T-helper 17 cell (primary cell): ENCODE data around the gene FAM209A. TPM values are rescaled to one million over a fixed set of nuclear protein-coding genes. Genes with fewer than 3 reads are reported as not detected.
"Not testable (repeated sequence)": the region's sequence is repeated elsewhere in the genome, so short reads cannot be mapped to it uniquely, and the experiment has no call there.

Experiments
- ATAC-seq: fragments of 150-1000 bp; cut with Tn5 transposase; 2 replicates; pipeline ENCODE4 v1.10.0; 2021; ENCODE audit warnings: mild to moderate bottlenecking, moderate library complexity
- DNase-seq, 3 donors: peaks; one replicate each; pipeline versions ENCODE4 v3.0.0 to v3.0.0-alpha.2; 2020 to 2021
- H3K9me3 ChIP-seq: one replicate; pipeline ENCODE4 v1.7.0; 2013; ENCODE audit warnings: low read length, mild to moderate bottlenecking; ENCODE audit not compliant: control insufficient read depth, poor library complexity, severe bottlenecking
- H3K27ac Mint-ChIP-seq: one replicate; pipeline ENCODE4 v1.8.0; 2022; ENCODE audit warnings: mild to moderate bottlenecking, moderate library complexity, mixed read lengths
- H3K27me3 Mint-ChIP-seq: one replicate; pipeline ENCODE4 v1.8.0; 2022; ENCODE audit warnings: mixed read lengths
- H3K36me3 Mint-ChIP-seq: one replicate; pipeline ENCODE4 v1.8.0; 2022; ENCODE audit warnings: low read depth, mixed read lengths
- H3K4me1 Mint-ChIP-seq: one replicate; pipeline ENCODE4 v1.8.0; 2022; ENCODE audit warnings: mild to moderate bottlenecking, mixed read lengths
- H3K4me3 Mint-ChIP-seq: one replicate; pipeline ENCODE4 v1.8.0; 2022; ENCODE audit warnings: mild to moderate bottlenecking, moderate library complexity, mixed read lengths
- total RNA-seq, 4 donors: library from RNA in 2 of 4; stranded (reverse) in 2 of 4; gene quantifications; one replicate each; pipeline ENCODE4 v1.2.3 and lab custom pipeline; 2022 to 2026

The FAM209A gene
- total RNA-seq, 2 donors from 2014 or later: 3.8 to 6.7 TPM

DNA sequence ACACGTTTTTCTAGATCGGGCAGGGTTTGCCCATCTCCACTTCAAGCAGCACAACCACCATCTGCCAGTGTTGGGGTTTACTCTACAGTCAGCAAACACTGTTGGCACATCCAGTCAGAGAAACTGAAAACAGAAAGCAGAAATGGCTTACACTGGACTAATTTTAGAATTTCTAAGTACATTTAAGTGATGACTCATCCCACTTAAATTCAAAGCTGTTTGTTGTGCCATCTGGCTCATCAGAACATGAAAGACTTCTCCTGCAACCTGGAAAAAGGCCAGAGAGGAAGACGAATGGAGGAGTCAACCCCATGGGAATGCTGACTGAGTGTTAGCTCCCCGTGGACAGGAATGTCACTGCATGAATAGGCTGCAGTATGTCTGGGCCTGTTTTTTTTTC is 30.3 kb downstream of the FAM209A start:
- ATAC-seq: no peak
- no peaks in the 10 kb centered on the region for H3K9me3 ChIP-seq
- Mint-ChIP-seq H3K4me3 (no peak overlapping the region), H3K4me1 (peaks cover 5% of the 10 kb centered on the region), H3K27me3 (peaks cover 9% of the 10 kb centered on the region), H3K36me3 (no peaks in the 10 kb centered on the region), H3K27ac (no peak overlapping the region)
- DNase-seq: no peak

DNA sequence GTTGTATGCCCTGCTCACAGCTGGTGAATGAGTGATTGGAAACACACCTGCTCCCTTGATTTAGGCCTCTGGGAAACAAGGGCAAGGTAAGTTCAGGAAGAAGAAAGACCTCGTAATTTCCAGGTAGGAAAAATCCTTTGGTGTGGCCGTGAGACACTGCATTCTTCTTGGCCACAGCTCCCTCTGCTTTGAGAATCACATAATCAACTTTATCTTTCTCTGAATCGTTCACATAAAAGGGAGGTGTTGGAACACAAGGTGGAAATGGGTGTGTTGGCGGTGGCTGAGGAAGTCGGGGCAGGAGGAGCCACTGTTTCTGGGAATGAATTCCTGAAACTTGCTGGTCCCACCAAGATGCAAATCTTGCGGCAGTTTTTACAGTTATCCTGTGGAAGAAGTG is 34.4 kb downstream of the FAM209A start:
- H3K4me3 Mint-ChIP-seq: no peak overlapping the region

DNA sequence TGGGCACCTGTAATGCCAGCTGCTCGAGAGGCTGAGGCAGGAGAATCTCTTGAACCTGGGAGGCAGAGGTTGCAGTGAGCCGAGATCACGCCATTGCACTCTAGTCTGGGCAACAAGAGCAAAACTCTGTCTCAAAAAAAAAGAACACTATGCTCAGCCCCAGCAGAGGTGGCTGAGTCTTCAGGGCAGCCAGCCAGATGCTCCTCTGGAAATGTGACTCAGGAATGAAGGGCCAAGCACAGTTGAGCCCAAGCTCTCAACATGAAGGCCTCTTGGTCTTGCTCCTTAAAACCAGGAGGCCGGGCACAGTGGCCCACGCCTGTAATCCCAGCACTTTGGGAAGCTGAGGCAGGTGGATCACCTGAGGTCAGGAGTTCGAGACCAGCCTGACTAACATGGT is 40.0 kb downstream of the FAM209A start:
- not testable (repeated sequence) for H3K27ac Mint-ChIP-seq, H3K4me3 Mint-ChIP-seq, H3K27me3 Mint-ChIP-seq, H3K9me3 ChIP-seq, H3K36me3 Mint-ChIP-seq, ATAC-seq, H3K4me1 Mint-ChIP-seq, DNase-seq

More for the DNA sequence above, 34.4 kb downstream of the FAM209A start:
- H3K27ac Mint-ChIP-seq: no peak overlapping the region
- ATAC-seq (no peak), DNase-seq (no peak)
- H3K9me3 ChIP-seq: no peaks in the 10 kb centered on the region
- no peaks in the 10 kb centered on the region for H3K36me3 Mint-ChIP-seq
- H3K4me1 Mint-ChIP-seq: no peaks in the 10 kb centered on the region
- H3K27me3 Mint-ChIP-seq: peaks cover 4% of the 10 kb centered on the region

DNA sequence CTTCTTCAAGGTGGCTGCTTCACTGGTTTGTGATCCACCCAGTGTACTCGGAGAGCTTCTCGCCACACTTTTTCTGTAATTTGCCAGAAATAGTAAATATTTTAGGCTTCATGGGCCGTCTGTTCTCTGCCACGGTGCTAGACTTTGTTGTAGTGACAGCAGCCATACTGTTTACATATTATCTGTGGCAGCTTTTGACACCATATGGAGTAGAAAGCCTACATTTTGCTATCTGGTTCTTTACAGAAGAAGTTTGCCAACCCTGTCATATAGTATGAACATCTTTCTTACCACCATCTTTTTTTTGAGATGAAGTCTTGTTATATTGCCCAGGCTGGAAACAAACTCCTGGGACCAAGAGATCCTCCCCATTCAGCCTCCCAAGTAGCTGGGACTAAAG is 41.0 kb downstream of the FAM209A start:
- H3K4me1 Mint-ChIP-seq: no peaks in the 10 kb centered on the region
- H3K27ac Mint-ChIP-seq: no peak overlapping the region
- no peak for ATAC-seq
- no peak for DNase-seq
- no peaks in the 10 kb centered on the region for H3K36me3 Mint-ChIP-seq
- H3K27me3 Mint-ChIP-seq: peaks cover 12% of the 10 kb centered on the region
- H3K9me3 ChIP-seq: no peaks in the 10 kb centered on the region
- H3K4me3 Mint-ChIP-seq: no peak overlapping the region

DNA sequence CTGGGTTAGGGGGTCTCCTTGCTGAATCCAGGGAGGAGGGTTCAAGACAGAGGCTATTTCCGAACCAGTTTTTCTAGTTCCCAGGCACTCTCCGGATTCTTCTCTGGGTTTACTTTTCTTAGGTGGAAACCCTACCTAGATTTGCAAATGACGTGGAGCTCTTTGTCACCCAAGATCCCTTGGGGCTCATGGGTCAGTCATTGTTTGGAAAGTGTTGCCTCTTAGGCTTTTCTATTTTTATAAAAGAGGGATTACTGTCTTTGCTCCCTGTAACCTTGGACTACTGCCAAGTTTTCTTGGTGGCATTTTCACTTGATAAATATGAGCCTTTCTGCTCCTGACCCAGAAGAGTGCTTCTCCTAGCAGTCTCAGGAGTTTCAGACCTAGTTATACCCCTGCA is 42.1 kb downstream of the FAM209A start:
- no peak overlapping the region for H3K27ac Mint-ChIP-seq
- no peaks in the 10 kb centered on the region for H3K4me1 Mint-ChIP-seq
- no peaks in the 10 kb centered on the region for H3K9me3 ChIP-seq
- H3K27me3 Mint-ChIP-seq: peaks cover 14% of the 10 kb centered on the region
- no peaks in the 10 kb centered on the region for H3K36me3 Mint-ChIP-seq
- no peak overlapping the region for H3K4me3 Mint-ChIP-seq
- ATAC-seq: no peak
- no peak for DNase-seq

DNA sequence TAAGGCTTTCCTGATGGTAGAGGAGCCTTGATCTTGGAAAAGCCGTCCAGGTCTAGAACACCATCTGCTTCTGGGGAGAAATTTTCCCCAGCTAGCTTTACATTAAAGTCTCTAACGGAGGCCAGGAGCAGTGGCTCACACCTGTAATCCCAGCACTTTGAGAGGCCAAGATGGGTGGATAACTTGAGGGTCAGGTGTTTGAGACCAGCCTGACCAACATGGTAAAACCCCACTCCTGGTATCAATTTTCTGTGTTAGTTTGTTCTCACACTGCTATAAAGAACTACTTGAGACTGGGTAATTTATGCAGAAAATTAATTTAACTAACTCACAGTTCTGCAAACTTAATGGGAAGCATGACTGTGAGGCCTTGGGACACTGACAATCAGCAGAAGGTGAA is 46.3 kb downstream of the FAM209A start:
- peaks cover 40% of the 10 kb centered on the region for H3K27me3 Mint-ChIP-seq
- no peaks in the 10 kb centered on the region for H3K9me3 ChIP-seq
- ATAC-seq (no peak), DNase-seq (no peak)
- H3K4me1 Mint-ChIP-seq: peaks cover 5% of the 10 kb centered on the region
- no peak overlapping the region for H3K27ac Mint-ChIP-seq
- peaks cover 3% of the 10 kb centered on the region for H3K36me3 Mint-ChIP-seq
- H3K4me3 Mint-ChIP-seq: no peak overlapping the region

DNA sequence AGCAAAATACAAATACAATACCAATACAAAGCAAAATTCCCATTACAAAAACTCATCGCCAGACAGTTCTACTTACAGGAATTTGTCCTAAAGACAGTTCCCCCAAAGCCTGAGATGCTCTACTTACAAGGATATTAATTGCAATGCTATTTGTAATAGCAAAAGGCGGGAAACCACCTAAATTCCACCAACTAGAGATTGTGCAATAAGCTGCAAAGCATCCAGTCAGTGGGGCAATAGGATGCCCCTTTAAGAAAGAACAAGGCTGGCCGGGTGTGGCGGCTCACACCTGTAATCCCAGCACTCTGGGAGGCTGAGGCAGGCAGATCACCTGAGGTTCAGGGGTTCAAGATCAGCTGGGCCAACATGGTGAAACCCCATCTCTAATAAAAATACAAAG is 47.6 kb downstream of the FAM209A start:
- H3K4me3 Mint-ChIP-seq: no peak overlapping the region
- H3K9me3 ChIP-seq: no peaks in the 10 kb centered on the region

DNA sequence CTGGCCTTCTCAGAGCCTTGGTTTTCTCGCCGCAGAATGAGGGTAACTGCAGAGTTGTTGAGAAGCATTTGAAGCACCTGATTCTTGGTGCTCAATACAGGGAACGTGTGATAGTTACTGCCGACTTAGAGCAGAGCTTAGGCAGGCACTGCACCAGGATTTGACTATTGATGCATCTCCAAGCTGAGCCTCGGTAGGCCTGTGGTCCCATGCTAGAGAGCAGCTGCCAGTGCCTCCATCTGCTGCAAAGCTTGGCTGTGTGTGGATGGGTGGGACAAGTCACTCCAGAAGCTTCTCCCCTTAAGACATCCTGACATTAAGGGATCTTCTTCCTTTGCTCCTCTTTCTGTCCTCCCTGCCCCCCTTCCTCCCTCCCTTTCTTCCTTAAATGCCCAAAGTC is 49.4 kb downstream of the FAM209A start:
- Mint-ChIP-seq H3K4me3 (no peak overlapping the region), H3K4me1 (peaks cover 5% of the 10 kb centered on the region), H3K36me3 (peaks cover 3% of the 10 kb centered on the region), H3K27me3 (peaks cover 41% of the 10 kb centered on the region), H3K27ac (no peak overlapping the region)
- H3K9me3 ChIP-seq: no peaks in the 10 kb centered on the region
- ATAC-seq: no peak
- no peak for DNase-seq

More for the DNA sequence above, 47.6 kb downstream of the FAM209A start:
- no peak for ATAC-seq
- H3K4me1 Mint-ChIP-seq: peaks cover 5% of the 10 kb centered on the region
- H3K36me3 Mint-ChIP-seq: peaks cover 3% of the 10 kb centered on the region
- peaks cover 47% of the 10 kb centered on the region for H3K27me3 Mint-ChIP-seq
- no peak for DNase-seq
- H3K27ac Mint-ChIP-seq: no peak overlapping the region

DNA sequence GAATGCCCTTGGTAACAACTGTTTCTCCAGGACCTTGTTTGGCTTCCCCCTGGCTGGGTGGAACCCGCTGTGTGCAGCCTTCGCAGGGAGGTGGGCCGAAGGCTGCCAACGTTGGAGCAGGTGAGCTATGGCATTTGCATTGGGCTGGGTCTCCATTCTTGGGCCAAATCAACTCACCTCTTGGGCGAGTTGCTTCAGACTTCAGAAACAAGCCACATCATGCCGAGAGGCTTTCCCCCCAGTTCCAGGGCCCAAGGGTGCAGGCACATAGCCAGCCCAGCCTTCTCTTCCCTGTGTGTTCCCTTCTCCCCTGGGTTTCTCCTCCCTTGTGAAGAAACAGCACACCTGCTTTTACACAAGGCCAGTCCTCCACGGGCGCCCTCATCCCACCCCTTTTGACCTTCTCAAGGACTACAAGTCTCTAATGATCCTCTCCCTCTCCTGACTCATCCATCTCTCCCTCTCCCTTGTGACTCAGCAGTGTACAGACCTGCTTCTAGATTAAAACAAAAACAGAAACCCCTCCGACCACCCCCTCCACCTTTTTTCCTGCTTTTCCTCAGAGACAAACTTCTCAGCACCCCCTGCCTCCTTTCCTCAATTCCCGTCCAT is 50.1 kb downstream of the FAM209A start:
- peaks cover 3% of the 10 kb centered on the region for H3K36me3 Mint-ChIP-seq
- peak overlapping the region; percentile 59 for H3K4me3 Mint-ChIP-seq
- peaks cover 5% of the 10 kb centered on the region for H3K4me1 Mint-ChIP-seq
- DNase-seq (no peak), ATAC-seq (no peak)
- peaks cover 43% of the 10 kb centered on the region for H3K27me3 Mint-ChIP-seq
- H3K27ac Mint-ChIP-seq: no peak overlapping the region
- no peaks in the 10 kb centered on the region for H3K9me3 ChIP-seq

DNA sequence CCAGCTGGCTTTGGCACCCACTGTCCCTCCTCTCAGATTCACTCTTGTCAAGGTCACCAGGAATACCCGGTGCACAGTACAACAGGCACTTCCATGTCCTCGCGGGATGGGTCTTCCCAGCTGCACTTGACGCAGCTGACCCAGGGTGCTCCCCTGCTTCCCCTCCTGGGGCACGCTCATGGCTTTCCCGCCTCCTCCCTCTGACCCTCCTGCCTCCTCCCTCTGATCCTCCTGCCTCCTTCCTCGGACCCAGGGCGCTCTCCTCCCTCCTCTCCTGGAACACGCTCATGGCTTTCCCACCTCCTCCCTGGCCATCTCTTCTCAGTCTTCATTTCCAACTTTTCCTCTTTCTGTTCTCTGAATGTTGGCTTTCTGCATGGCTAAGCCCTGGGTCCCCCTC is 50.6 kb downstream of the FAM209A start:
- H3K4me1 Mint-ChIP-seq: peaks cover 5% of the 10 kb centered on the region
- H3K36me3 Mint-ChIP-seq: peaks cover 3% of the 10 kb centered on the region
- ATAC-seq: no peak
- no peaks in the 10 kb centered on the region for H3K9me3 ChIP-seq
- peak overlapping the region; percentile 59 for H3K4me3 Mint-ChIP-seq
- H3K27me3 Mint-ChIP-seq: peaks cover 43% of the 10 kb centered on the region
- no peak overlapping the region for H3K27ac Mint-ChIP-seq
- no peak for DNase-seq

Other genes with a start within 250 kb of the FAM209A start
- gene FAM210B, start 165.8 kb upstream of the FAM209A start, total RNA-seq: 10 to 100 TPM; 15.9 to 16.9 TPM
- gene AURKA, start 132.5 kb upstream of the FAM209A start, total RNA-seq: 1 to 10 TPM in 1 of 2 donors, under 1 TPM in 1; 0.92 to 1.0 TPM
- 10 to 100 TPM; 21.8 to 23.7 TPM for gene CSTF1, start 132.1 kb upstream of the FAM209A start, total RNA-seq
- 10 to 100 TPM in 1 of 2 donors, 1 to 10 TPM in 1; 7.1 to 18.6 TPM for gene CASS4, start 112.5 kb upstream of the FAM209A start, total RNA-seq
- 10 to 100 TPM; 62.3 to 62.6 TPM for gene RTF2, start 56.1 kb upstream of the FAM209A start, total RNA-seq
- 1 to 10 TPM; 1.5 to 3.2 TPM for gene FAM209B, start 8.5 kb downstream of the FAM209A start, total RNA-seq
- gene TFAP2C, start 104.6 kb downstream of the FAM209A start, total RNA-seq: not detected